Measurements from ENCODE around the gene RPAP3. TPM values are rescaled to one million over a fixed set of nuclear protein-coding genes. Genes with fewer than 3 reads are reported as not detected.

RPAP3 gene
- total and polyA plus RNA-seq, 9 donors = 15.6 to 71.3 (median 32.4) TPM

- no peaks in the 10 kb centered on the region for H3K27me3 ChIP-seq
- no peak for DNase-seq
Observed at GRCh38 chr12:47616440-47616839, 89.4 kb downstream of the RPAP3 start.

GRCh38 chr12:47615711-47616110, 90.1 kb downstream of the RPAP3 start:
- H3K9me3 ChIP-seq = peaks cover 0 to 9% of the 10 kb centered on the region in 2 donors
- intact Hi-C loops (cut with DNase I) = no loop called here

More at GRCh38 chr12:47616440-47616839, 89.4 kb downstream of the RPAP3 start:
- no peaks in the 10 kb centered on the region for H3K4me1 ChIP-seq (ENCODE audit: insufficient read depth)
- H3K27ac ChIP-seq = no peak overlapping the region
- no peak overlapping the region for H3K4me3 ChIP-seq
- TF ChIP-seq POLR2A (IDR thresholded peaks at IDR 0.05) = no peak
- no peak for TF ChIP-seq EP300 (IDR thresholded peaks at IDR 0.05)
- no peak for TF ChIP-seq CTCF (IDR thresholded peaks at IDR 0.05)
- WGBS, 3 donors = 79 to 87% (median 82%) methylated on average over 1 of the region's 1 CpG
- H3K36me3 ChIP-seq = no peaks in the 10 kb centered on the region
- H3K9me3 ChIP-seq = peaks cover 0 to 9% of the 10 kb centered on the region in 2 donors
- intact Hi-C loops (cut with DNase I) = no loop called here

GRCh38 chr12:47614521-47614920, 91.3 kb downstream of the RPAP3 start:
- H3K27ac ChIP-seq = no peak overlapping the region
- H3K4me3 ChIP-seq = no peak overlapping the region
- TF ChIP-seq EP300 (IDR thresholded peaks at IDR 0.05) (no peak), CTCF (IDR thresholded peaks at IDR 0.05) (no peak), POLR2A (IDR thresholded peaks at IDR 0.05) (no peak)
- no peak for DNase-seq
- H3K4me1 ChIP-seq (ENCODE audit: insufficient read depth) = no peaks in the 10 kb centered on the region
- intact Hi-C loops (cut with DNase I) = no loop called here
- peaks cover 0 to 9% of the 10 kb centered on the region in 2 donors for H3K9me3 ChIP-seq
- H3K36me3 ChIP-seq = no peaks in the 10 kb centered on the region
- WGBS, 3 donors = 61 to 64% (median 62%) methylated on average over 2 of the region's 2 CpGs
- H3K27me3 ChIP-seq = no peaks in the 10 kb centered on the region

More at GRCh38 chr12:47615711-47616110, 90.1 kb downstream of the RPAP3 start:
- Histone ChIP-seq H3K4me3 (no peak overlapping the region), H3K27me3 (no peaks in the 10 kb centered on the region), H3K36me3 (no peaks in the 10 kb centered on the region), H3K27ac (no peak overlapping the region), H3K4me1 (ENCODE audit: insufficient read depth) (no peaks in the 10 kb centered on the region)
- TF ChIP-seq EP300 (IDR thresholded peaks at IDR 0.05) (no peak), CTCF (IDR thresholded peaks at IDR 0.05) (no peak), POLR2A (IDR thresholded peaks at IDR 0.05) (no peak)
- no peak for DNase-seq

GRCh38 chr12:47612953-47613352, 92.9 kb downstream of the RPAP3 start:
- no peaks in the 10 kb centered on the region for H3K4me1 ChIP-seq (ENCODE audit: insufficient read depth)
- intact Hi-C loops (cut with DNase I) = no loop called here
- DNase-seq = no peak
- 97 to 100% (median 100%) methylated on average over 1 of the region's 1 CpG for WGBS, 3 donors
- H3K9me3 ChIP-seq = peaks cover 0 to 9% of the 10 kb centered on the region in 2 donors
- no peak for TF ChIP-seq EP300 (IDR thresholded peaks at IDR 0.05)
- no peak for TF ChIP-seq CTCF (IDR thresholded peaks at IDR 0.05)
- TF ChIP-seq POLR2A (IDR thresholded peaks at IDR 0.05) = no peak
- no peaks in the 10 kb centered on the region for H3K27me3 ChIP-seq
- H3K27ac ChIP-seq = no peak overlapping the region
- H3K36me3 ChIP-seq = no peaks in the 10 kb centered on the region
- no peak overlapping the region for H3K4me3 ChIP-seq

Data from ovary (tissue), 9 donors.